Measurements from ENCODE around the gene PTPMT1.
"Not testable (repeated sequence)": the region's sequence is repeated elsewhere in the genome, so short reads cannot be mapped to it uniquely, and the experiment has no call there.

The PTPMT1 gene

DNA sequence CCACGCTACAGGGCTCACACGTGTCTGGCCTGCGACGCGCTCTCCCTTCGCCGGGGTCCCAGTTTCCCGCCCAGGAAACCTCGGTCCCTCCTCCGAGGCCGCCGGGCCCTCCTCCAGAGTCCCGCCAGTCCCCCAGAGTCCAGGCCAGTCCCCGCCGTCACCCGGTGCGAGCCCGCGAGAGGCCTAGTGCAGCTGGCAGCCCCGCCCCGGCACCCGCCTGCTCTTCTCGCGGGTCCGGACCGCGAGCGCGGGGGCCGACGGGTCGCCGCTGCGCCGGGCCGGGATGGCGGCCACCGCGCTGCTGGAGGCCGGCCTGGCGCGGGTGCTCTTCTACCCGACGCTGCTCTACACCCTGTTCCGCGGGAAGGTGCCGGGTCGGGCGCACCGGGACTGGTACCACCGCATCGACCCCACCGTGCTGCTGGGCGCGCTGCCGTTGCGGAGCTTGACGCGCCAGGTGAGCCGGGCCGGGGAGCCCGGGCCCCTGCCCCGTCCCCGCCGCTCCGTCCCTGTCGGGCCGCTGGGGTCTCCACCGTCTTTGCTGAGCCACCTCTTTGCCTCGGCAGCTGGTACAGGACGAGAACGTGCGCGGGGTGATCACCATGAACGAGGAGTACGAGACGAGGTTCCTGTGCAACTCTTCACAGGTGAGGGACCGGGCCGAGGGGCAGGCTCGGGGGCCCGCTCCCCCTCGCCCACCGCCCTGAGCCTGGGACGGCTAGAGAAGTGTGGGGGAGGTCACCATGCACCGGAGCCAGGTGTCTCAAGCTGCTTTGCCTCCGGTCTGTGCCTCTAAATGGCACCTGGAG, at the start of gene PTPMT1:
PTPMT1 (plus strand) TSS at position 260 of the 809 bp plus-strand sequence; CDS start at position 284, 24 bp downstream.
- peak; percentile 73 to 79 (median 76) for DNase-seq

DNA sequence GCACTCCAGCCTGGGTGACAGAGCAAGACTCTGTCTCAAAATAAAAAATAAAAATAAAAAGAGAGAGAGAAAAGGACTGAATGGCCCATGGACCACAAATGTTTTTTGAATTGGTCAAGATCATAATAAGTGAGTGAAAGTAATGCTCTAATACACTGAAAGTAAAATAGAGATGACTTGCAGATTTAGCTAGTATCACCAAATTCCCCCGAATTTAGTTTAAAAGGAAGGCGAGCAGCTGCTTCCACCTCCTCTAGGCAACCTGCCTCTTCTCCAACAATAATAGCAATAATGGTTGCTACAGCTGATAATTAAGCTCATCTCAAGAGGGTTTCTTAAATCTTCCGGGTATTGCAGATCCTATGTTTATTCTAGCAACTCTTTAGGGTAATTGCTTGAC, 49.2 kb upstream of the PTPMT1 start:
- DNase-seq, result peak in 2 of 3 experiments; percentile 18 to 84

DNA sequence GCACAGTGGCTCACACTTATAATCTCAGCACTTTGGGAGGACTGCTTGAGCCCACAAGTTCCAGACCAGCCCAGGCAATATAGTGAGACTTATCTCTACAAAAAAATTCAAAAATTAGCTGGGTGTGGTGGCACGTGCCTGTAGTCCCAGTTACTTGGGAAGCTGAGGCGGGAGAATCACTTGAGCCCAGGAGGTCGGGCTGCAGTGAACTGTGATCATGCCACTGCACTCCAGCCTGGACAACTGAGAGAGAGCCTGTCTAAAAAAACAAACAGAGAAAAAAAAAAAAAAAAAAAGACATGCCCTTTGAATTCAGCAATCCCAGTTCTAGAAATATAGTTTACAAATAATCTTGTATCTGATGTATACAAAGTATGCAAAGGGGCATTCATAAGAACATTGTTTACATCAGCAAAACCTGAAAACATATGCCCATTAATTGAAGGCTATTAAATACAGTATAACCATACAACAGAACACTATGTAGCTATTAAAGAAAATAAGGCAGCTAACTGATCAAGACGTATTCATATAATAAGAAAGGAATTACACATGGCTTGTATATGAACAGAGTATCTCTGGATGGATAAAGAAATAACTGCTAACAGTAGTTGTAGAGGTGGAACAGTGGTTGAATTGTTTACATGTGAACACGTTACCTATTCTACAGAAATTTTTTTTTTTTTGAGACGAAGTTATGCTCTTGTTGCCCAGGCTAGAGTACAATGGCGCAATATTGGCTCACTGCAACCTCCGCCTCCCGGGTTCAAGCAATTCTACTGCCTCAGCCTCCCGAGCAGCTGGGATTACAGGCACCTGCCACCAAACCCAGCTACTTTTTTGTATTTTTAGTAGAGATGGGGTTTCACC, 48.2 kb upstream of the PTPMT1 start:
- DNase-seq, result no peak

DNA sequence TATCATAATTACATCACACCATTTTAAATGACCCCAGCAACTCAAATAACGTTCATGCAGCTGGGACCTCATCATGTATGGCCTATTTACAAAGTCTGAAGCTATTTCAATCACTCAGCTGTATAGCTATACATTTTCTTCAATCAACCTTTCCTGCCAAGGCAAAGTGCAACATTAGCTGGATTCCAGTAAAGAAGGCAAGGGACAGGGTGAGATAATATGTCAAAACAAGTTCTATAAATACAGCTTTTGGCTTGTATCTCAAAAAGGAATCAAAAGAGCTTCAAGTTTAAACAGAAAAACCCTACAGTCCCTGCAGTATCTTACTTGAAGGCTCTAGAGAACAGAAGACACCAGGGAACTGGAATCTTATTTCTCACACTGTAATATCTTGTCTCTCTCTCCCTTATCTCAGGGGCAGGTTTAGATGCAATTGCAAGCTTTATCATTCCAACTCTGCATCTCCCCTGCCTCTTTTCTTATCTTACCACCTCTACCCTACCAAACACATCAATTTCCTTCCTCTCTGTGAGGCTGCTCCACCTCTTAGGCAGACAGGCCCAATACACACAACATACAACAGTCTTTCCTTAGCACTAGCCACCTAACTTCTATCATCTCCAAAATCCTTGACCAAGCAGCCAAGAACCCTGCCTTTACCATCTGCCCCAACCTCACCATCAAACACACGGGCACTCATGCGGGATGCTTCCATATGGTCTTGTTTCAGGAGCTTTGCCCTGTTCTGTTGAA, 47.0 kb upstream of the PTPMT1 start:
- no peak for DNase-seq

DNA sequence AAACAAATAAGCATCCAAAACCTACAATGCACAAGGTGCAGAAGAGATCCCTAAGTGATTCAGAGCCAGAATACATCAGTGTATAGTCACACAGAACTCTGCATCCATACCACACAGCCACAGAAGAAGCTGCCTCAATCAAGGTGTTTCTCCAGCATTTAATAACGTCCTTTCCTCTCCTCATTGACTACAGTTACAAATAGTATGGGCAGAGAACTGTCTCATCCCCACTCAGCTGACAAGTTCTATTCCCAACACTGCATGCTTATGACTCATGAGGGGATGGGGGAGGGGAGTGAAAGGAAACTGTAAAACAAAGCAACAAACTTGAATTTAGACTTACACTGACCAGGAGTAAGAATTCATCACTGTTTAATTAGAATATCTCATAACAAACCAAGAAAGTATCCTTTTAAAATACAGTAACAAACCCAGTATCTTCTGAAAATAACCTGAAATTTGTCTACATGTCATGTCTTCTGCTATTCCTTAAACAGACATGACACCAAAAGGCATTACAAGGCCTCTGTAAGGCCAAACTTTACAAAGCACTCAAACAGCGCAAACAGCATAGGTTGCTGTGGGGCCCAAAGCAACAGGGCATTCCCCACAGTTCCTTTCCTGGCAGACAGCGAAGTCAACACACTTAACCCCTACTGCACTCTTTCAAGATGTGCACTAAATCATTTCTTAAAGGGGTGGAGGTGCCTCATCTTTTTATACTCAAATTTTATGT, 41.7 kb upstream of the PTPMT1 start:
- DNase-seq, result peak in 1 of 3 experiments; percentile 40

GRCh38 chr11:47524291-47524874, 41.0 kb upstream of the PTPMT1 start:
- peak in 1 of 3 experiments; percentile 56 for DNase-seq

DNA sequence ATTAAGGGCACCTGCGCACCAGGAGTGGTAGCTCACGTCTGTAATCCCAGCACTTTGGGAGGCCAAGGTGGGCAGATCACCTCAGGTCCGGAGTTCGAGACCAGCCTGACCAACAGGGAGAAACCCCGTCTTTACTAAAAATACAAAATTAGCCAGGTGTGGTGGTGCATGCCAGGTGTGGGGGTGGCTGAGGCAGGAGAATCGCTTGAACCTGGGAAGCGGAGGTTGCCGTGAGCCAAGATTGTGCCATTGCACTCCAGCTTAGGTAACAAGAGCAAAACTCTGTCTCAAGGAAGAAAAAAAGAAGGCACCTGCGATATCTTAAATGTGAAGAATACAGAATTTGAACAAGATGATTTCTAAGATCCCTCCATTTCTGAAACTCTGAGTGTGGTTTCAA, 39.4 kb upstream of the PTPMT1 start:
- DNase-seq, result not testable (repeated sequence)

- no peak for DNase-seq
Measured at GRCh38 chr11:47527186-47527585, 38.2 kb upstream of the PTPMT1 start.

GRCh38 chr11:47529951-47530350, 35.4 kb upstream of the PTPMT1 start:
- no peak for DNase-seq

DNA sequence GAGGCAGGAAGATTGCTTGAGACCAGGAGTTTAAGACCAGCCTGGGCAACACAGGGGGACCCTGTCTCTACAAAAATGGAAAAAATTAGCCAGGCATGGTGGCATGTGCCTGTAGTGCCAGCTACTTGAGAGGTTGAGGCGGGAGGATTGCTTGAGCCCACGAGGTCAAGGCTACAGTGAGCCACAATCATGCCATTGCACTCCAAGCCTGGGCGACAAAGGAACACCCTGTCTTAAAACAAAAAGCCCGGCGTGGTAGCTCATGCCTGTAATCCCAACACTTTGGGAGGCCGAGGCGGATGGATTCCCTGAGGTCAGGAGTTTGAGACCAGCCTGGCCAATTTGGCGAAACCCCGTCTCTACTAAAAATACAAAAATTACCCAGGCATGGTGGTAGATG, 34.7 kb upstream of the PTPMT1 start:
- DNase-seq, result not testable (repeated sequence)

- DNase-seq, result no peak
Measured at GRCh38 chr11:47531666-47532065, 33.7 kb upstream of the PTPMT1 start.

GRCh38 chr11:47532597-47533213, 32.7 kb upstream of the PTPMT1 start:
- DNase-seq, result peak in 1 of 3 experiments; percentile 39

DNA sequence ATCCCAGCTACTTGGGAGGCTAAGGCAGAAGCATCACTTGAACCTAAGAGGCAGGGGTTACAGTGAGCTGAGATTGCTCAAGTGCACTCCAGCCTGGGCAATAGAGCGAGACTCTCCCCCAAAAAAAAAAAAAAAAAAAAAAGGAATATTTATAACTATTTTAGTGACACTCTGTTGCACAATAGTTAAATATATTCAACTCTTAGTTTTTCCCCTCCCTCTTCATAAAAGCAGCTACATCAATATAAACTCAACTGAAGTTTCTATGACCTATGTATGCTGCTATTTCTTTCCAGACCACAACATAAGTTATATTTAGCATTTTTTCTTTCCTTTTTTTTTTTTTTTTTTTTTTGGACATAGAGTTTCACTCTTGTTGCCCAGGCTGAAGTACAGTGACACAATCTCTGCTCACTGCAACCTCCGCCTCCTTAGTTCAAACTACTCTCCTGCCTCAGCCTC, 31.7 kb upstream of the PTPMT1 start:
- no peak for DNase-seq

- no peak for DNase-seq
Measured at GRCh38 chr11:47534704-47535251, 30.6 kb upstream of the PTPMT1 start.

- DNase-seq, result no peak
Measured at GRCh38 chr11:47536915-47537314, 28.5 kb upstream of the PTPMT1 start.

DNA sequence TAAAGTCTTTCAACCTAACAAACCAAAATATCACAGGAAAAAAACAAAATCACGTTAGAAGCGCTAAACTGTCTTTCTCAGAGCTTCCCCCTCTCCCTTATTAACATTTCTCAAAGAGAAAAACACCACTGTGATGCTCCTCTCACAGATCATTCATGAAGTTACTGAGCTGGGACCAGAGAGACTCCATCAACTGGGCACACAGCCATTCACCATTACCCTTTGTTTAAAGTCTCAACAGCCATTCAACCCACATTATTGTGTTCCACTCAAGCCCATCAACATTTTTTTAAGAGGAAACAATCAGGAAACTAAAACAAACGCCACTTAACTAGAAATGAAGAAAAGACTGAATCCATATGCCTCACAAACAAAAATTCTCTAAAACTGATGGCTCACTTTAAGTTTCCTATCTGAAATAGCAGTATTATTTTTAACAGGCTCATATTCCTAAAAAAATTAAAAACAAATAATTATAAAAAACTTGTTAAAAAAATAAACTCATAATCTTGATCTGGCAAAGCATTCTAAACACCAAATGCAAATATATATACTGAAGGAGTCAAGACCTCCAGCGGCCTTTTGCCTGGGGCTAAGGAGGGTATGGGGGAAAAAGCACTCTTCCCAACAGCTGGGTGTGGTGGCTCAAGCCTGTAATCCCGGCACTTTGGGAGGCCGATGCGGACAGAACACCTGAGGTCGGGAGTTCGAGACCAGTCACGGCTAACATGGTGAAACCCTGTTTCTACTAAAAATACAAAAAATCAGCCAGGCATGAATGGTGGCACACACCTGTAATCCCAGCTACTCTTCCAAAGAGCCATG, 26.4 kb upstream of the PTPMT1 start:
- DNase-seq, result peak; percentile 7 to 74 (median 58)

DNA sequence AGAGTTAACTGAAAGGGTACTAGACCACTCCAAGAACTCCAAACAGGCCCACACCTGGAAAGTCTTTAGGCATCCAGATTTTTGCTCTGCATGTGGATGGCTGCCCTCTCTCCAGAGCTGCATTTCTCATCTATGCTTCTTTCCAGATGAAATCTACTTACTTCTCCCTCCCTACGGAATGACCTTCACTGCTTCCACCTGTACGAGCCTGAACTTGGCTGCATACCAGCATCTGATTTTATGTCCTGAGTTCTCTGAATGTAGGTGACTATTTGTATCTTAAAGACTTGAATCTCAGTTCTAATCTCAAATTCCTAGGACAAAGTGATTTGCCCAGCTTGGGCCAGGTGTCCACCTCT, 25.7 kb upstream of the PTPMT1 start:
- DNase-seq, result no peak

DNA sequence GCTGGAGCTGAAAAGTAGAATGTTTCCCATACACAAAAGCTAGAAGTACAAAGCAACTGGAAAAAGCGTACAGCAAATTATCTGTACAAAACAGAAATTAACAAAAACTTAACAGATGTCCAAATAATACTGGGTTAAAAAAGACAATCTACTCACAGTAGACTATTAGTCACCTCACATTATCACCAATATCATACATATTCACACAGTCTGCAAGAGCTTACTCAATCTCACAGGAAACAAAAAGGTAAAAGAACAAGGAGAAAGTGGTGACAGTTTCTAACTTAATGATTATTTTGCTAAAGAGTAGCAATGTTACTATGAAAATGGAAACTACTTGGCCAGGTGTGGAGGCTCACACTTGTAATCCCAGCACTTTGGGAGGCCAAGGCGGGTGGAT, 24.3 kb upstream of the PTPMT1 start:
- DNase-seq, result no peak

GRCh38 chr11:47545298-47545697, 20.1 kb upstream of the PTPMT1 start:
- no peak for DNase-seq

- DNase-seq, result not testable (repeated sequence)
Measured at GRCh38 chr11:47546274-47546673, 19.1 kb upstream of the PTPMT1 start.
